Ramos (cell line): ENCODE data around the gene LRRC7.
"Not testable (repeated sequence)": the region's sequence is repeated elsewhere in the genome, so short reads cannot be mapped to it uniquely, and the experiment has no call there.

ENCODE experiments used
- in situ Hi-C: fragments of 300-500 bp; cut with MboI; formaldehyde crosslinking; loops from one replicate; pipeline ENCODE4 v1.14.3; 2022; ENCODE audit warnings: low sequenced_read_pairs; ENCODE audit not compliant: unreplicated experiment

Gene LRRC7

GRCh38 chr1:70003211-70003908 is 435.6 kb downstream of the LRRC7 start:
- in situ Hi-C loops = no loop called here

- in situ Hi-C loops = no loop called here
Observed at GRCh38 chr1:70005386-70006034, 437.8 kb downstream of the LRRC7 start.

DNA sequence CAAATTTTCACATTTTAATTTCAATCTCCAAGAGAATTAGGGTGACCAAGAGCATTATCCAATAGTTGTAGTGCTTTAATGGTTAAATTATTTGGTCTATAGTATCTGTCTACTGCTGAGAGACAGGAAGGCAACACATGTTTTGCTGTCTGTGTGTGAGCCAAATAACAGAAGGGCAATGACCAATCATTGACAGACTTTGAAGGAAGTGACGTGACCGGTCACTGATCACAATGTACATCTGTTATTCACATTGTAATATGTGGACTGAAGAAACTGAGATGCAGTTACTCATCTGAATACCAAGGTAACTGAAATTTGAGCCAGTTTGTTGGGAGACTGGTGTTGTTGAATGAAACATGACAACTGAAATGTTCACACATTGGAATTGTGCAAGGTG is 440.9 kb downstream of the LRRC7 start:
- in situ Hi-C loops = no loop called here

DNA sequence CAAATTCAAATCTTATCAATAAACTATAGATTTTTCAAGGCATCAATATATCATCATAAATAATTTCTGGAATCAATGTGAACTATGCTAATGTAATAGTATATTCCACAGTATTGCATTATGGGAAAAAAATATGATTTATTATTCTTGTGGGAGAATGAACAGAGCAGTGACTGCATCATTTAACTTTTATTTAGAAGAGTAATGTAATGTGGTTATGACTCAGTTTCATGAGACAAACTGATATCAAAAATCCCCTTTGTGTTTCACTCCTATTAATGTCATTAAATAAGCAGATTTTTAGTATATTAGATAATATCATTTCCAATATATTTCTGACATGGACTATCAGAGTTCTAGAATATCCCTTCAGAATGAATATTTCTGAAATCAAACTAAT is 450.0 kb downstream of the LRRC7 start:
- in situ Hi-C loops = no loop called here

DNA sequence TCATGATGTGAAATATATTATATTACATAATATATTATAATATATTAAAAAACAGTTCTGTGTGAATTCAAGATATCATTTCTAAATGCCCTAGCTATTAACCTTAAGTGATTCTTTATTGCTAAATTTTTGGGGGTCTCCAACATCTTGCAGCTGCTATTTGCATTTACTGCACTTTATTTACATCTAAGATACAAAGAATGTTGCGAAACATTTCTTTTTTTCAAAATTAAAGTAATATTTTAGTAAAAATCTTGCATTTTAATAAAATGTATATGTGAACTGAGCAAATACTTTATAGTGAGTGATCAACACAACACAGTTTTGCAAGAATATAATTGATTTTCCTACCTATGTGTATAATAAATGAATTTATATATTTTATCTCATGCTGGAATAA is 456.6 kb downstream of the LRRC7 start:
- in situ Hi-C loops = no loop called here

DNA sequence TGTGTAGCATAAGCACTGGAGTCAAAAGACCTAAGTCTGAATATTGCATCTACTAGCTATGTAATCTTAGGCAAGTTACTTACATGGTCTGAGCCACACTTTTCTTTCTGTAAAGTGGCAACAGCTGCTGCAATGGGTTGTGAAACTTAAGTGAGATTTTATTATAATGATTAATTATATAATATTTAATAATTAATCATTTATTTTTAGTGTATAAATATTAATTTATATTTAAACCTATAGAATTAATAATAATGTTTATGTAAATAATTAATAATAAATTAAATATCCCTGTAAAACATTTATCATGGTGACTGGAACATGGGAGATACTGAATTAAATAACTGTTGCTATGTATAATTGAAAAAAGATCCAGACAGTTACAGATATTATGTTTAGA is 457.3 kb downstream of the LRRC7 start:
- in situ Hi-C loops = no loop called here

DNA sequence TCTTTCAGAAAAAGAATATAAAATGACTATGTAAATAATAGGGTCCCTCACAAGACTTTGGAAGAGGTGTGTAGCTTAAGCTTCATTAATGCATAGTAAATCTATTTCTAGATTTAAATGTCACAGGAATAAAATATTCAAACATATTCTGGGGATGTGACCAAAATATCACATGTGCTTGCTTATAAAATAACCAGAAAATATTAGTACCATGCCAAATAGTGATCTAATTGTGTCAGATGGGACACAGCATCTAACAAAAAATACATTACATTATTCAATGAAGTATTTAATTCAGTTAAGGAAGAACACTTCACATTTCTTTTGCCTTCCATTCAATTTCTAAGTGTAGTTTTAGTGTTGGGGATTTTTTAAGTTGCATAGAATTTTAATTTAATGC is 458.1 kb downstream of the LRRC7 start:
- in situ Hi-C loops = no loop called here

DNA sequence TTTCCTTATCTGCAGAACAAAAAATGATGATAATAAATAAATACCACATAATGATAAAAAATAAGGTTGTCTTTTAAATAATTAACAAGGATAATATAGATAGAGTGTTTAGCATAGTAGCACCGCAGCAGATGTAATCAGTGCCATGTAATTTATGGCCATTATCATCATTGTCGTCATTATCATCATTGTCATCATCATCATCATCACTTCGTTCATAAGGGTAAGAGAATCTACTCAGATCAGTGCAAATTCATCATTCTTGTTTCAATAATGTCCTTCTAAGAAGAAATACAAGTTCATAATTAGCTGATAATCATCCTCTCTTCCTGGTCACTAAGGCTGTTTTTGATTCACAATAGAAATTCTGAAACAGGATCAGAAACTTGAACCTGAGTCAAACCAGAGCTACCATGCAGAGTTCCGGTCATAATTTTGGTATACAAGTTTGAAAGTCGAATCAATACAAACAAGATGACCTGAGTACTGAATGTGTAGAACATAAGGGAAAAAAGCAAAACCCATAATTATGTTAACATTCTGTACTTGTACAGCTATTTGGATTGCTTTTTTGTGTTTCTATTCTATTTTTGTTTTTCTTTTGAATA is 465.6 kb downstream of the LRRC7 start:
- in situ Hi-C loops = no loop called here

GRCh38 chr1:70033936-70034335 is 466.2 kb downstream of the LRRC7 start:
- in situ Hi-C loops = no loop called here

DNA sequence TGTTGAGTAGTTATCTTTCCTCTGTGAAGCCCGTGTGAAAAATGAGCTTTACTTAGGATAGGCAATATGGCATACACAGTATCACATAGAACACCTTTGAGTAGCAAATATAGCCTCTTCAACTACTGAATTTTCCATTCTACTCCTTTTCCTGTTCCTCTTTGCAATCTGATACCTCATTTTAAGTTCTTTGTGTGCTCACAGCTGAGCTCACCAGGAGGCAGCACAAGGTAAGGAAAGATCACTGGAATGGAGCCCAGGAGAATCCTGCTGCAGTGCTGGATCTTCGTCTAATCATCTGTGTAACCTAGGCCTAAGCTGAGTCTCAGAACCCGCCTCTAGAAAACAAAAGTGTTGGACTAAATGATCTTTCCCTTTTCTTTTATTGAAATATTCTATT is 466.7 kb downstream of the LRRC7 start:
- in situ Hi-C loops = no loop called here

- in situ Hi-C loops = no loop called here
Observed at GRCh38 chr1:70038025-70038424, 470.3 kb downstream of the LRRC7 start.

DNA sequence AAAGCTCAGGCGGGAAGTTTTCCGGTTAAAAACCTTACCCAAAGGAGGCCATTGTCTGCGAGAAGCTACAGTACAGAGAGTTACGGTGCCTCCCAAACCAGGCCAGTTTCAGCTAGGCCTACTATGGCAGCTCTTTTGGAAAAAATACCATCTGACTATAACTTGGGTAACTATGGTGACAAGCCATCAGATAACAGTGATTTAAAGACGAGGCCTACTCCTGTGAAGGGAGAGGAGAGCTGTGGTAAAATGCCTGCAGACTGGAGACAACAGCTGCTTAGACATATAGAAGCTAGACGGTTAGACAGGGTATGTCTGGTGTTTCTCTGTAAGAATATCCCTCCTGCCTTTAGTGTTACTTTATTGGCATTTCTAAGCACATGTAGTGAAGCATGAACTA is 471.8 kb downstream of the LRRC7 start:
- in situ Hi-C loops = no loop called here

DNA sequence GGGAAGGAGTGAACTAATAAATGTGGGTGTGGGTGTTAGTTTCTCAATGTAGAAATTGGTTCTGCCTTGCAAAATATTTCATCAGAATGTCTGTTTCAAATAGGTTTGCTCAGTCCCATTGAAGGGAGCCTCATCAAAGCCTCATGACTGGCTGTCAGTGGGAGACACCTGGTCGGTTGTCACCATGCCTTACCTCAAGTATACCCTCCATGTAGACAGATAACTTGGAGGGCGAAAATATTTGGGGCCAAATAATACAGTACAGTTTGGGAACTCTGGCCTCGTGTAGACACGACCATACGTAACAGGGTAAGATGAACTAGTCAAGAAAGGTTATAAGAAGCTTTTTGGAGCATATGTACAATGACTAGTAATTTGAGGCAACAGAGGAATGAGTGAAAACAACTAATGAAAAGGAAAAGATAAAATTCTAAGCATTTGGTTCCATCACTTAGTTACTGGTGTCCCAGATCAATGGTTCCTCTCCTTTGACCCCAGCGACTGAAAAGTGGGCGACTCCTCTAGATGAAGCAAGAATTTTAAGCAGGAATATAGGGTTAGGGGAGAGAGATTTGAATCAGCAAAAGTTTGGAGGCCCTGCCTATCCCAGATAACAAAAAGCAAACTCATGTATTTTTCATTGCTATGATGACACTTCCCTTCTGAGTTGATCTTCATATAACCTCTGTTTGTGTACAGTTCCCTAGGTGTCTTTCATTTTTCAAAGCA is 473.8 kb downstream of the LRRC7 start:
- in situ Hi-C loops = no loop called here

- in situ Hi-C loops = no loop called here
Observed at GRCh38 chr1:70042090-70042731, 474.5 kb downstream of the LRRC7 start.

DNA sequence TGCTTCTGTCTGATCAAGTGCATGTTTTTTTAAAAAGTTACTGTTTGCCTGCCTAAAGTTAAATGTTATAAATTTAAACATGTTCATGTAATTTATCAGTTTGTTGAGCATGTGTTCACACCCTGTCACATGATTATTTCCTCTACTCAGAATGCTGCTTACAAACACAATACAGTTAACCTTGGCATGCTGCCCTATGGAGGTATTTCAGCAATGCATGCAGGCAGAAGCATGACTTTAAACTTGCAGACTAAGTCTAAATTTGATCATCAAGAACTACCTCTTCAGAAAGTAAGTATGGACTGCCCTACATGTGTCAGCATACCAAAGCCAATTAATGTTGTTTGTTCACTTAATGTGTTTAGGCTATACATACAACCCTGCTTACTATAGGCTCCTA is 476.1 kb downstream of the LRRC7 start:
- in situ Hi-C loops = no loop called here

DNA sequence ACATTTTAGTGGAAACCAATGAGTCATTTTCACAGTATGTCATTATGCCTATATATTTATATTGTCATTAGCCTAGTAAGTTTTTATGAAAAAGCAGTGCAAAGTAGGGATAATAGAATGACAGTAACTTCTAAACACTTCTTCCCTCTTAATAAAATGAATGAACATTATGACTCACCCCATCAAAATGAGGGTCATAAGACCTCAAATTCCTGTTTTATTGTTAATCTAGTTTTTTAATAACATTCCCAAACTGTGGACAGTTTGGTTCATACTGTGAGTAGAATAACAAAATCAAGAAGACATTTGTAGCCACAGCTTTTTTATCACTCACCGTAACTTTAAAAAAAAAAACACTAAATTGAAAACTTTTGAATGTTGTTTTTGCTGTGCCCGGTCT is 477.1 kb downstream of the LRRC7 start:
- in situ Hi-C loops = no loop called here

GRCh38 chr1:70045581-70045980 is 477.9 kb downstream of the LRRC7 start:
- in situ Hi-C loops = not testable (repeated sequence)

DNA sequence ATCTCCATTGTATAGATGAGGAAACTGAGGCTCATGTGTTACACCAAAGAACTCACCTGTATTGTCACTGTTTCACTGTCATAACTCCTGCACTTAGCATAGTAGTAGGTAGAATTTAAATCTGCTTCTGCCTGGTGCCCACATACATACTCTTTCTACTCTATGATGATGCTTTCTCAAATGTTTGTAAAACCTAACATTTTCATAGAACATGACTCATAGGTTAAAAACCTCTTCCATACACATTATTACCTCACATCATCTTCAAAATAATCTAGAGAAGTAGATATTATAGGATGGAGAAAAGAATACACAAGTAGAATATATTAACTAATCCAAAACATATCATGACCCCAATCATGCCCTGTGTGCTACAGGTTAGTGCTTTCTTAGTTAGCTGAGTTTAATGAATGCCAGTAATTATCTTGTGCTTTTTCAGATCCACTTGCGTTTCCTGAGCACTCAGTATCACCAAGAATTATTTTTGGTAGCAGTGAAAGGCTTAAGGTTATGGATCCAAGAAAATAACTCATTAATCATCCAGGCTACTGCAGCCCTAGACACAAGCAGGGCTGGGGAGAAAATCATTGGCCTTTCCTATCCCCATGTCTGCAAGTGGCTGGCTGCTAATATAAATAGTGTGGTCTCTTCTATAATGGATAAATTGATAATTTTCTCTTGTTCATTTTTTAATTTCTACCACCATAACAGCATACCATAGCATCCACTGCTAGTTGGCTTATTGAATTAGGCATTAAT is 480.8 kb downstream of the LRRC7 start:
- in situ Hi-C loops = no loop called here

DNA sequence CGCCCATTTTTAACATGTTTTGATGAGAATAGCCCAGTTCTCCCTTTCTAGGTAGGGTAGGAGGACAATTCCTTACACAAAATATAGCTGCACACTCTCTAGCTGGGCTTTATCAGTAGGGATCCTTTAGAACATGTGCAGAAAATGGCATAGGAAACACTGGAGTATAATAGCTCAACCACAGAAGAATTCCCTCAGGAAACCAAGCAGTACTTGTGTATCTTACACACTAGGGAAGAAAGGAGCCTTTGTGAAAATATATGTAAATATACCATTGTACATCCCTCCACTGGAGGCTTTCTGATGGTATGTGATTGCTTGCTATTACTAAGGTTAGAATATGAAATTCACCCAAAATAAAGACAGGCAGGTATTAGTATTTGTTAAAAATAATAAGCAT is 484.2 kb downstream of the LRRC7 start:
- in situ Hi-C loops = no loop called here

DNA sequence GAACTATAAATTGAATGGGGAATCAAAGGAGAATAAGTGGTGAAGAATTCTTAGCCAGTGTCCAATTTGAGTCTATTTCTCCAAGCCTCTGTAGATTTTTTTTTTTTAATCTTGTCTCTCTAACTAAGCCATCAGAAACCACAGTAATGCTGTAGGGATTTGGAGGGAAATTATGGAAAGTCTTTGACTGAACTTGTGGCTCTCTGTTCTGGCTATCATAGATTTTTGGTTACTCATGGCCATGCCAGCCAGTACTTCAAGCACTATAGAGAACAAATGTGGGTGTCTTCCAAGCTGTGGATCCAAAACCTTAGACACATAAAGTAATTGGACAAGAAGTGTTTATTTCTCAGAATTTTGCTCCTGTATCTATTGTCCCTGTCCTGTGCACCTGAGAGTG is 489.8 kb downstream of the LRRC7 start:
- in situ Hi-C loops = no loop called here
